ENCODE data around the gene RAP1GAP. TPM values are rescaled to one million over a fixed set of nuclear protein-coding genes. Genes with fewer than 3 reads are reported as not detected.

RAP1GAP gene
- total and polyA plus RNA-seq, 9 of the 15 experiments (the other 6 are each of a cell fraction or from before 2014, with no cell fraction given), result 0.29 to 30.2 (median 19.2) TPM

DNA sequence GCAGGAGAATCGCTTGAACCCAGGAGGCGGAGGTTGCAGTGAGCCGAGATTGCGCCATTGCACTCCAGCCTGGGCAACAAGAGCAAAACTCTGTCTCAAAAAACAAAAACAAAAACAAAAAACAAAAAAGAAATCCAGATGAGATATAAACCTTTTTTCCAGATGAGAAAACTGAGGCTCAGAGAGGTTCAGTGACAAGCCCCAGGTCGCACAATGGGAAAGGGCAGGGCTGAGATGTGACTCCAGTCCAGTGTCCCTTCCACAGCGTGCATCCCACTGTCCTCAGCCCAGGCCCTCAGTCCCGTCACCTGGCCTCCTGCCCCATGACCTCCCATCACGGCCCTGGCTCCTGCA is 37.6 kb downstream of the RAP1GAP start (continued):
- TF ChIP-seq, protein P1, sequence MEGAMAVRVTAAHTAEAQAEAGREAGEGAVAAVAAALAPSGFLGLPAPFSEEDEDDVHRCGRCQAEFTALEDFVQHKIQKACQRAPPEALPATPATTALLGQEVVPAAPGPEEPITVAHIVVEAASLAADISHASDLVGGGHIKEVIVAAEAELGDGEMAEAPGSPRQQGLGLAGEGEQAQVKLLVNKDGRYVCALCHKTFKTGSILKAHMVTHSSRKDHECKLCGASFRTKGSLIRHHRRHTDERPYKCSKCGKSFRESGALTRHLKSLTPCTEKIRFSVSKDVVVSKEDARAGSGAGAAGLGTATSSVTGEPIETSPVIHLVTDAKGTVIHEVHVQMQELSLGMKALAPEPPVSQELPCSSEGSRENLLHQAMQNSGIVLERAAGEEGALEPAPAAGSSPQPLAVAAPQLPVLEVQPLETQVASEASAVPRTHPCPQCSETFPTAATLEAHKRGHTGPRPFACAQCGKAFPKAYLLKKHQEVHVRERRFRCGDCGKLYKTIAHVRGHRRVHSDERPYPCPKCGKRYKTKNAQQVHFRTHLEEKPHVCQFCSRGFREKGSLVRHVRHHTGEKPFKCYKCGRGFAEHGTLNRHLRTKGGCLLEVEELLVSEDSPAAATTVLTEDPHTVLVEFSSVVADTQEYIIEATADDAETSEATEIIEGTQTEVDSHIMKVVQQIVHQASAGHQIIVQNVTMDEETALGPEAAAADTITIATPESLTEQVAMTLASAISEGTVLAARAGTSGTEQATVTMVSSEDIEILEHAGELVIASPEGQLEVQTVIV (CRISPR knock-in tag; IDR thresholded peaks at IDR 0.05; ENCODE audit: borderline replicate concordance), result 0 out of 2 replicates have a peak, but pooled peaks have one; percentile 9
- TF ChIP-seq, protein P2, sequence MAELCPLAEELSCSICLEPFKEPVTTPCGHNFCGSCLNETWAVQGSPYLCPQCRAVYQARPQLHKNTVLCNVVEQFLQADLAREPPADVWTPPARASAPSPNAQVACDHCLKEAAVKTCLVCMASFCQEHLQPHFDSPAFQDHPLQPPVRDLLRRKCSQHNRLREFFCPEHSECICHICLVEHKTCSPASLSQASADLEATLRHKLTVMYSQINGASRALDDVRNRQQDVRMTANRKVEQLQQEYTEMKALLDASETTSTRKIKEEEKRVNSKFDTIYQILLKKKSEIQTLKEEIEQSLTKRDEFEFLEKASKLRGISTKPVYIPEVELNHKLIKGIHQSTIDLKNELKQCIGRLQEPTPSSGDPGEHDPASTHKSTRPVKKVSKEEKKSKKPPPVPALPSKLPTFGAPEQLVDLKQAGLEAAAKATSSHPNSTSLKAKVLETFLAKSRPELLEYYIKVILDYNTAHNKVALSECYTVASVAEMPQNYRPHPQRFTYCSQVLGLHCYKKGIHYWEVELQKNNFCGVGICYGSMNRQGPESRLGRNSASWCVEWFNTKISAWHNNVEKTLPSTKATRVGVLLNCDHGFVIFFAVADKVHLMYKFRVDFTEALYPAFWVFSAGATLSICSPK (IDR thresholded peaks at IDR 0.05; ENCODE audit: borderline replicate concordance), result 0 out of 2 replicates have a peak, but pooled peaks have one; percentile 15

DNA sequence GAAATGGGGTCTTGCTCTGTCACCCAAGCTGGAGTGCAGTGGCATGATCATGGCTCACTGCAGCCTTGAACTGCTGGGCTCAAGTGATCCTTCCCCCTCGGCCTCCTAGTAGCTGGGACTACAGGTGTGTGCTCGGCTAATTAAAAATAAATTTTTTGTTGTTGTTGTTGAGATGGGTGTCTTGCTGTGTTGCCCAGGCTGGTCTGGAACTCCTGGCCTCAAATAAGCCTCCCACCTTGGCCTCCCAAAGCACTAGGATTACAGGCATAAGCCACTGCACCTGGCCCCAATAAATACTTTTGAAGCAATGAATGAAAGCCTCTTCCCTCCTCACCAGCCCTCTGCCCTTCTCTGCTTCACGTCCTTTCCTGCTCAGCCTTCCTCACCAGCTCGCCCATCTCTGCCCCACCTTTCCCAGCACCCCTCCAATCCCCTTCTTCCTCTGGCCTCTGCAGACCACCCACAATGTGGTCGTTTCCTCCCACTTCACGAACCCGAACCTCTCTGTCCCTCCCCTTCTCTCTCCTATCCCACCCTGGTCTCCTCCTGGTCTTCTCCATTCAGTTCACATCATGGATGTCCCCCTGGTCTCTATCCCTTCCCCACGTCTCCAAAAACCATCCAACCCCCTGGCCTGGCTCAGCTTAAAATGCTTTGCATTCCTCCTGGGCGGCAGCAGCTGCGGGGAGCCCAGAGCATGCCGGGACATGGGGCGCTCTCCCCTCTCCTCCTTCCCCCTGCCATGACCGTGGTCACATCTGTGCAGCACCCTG is 38.4 kb downstream of the RAP1GAP start:
- peaks cover 64 to 69% of the 10 kb centered on the region in 2 experiments for H3K4me1 ChIP-seq (replicated peaks in 1 of 2; ENCODE audit: control insufficient read depth in 2 of 2, insufficient read depth in 2 of 2, low read length in 2 of 2)
- DNase-seq (ENCODE audit: extremely low read depth in 1 of 4, low spot score in 3 of 4) (no peak), ATAC-seq (no peak), FAIRE-seq (no peak)
- WGBS (ENCODE audit: insufficient coverage, low coverage, missing lambda C conversion rate), result 72% methylated on average over 12 of the region's 13 CpGs
- peak overlapping the region; percentile 12 to 67; a peak in 3 of 4 replicates for H3K9ac ChIP-seq (ENCODE audit: insufficient read depth in 1 of 2, low read depth in 2 of 2, low read length in 2 of 2)
- intact Hi-C loops (cut with micrococcal nuclease), result no loop called here
- ChIA-PET POLR2A (interaction anchor here (4.6 kb wide), 1 partner anchor 10 kb away, joined by 23 read pairs; no protein-coding TSS in a partner anchor), CTCF (ENCODE audit: low intra/inter-chr PET ratio) (interaction anchor here (0.7 kb wide), 1 partner anchor 35 kb away, joined by 5 read pairs; no protein-coding TSS in a partner anchor)
- no peak overlapping the region for H2AFZ ChIP-seq (ENCODE audit: low read depth, low read length)
- BruUV-seq (replicated peaks), result no TSS peak
- peaks cover 7% of the 10 kb centered on the region; the same call in 2 of the 3 replicates for H3K36me3 ChIP-seq (ENCODE audit: control insufficient read depth, insufficient read depth, low read length)
- peaks cover 17% of the 10 kb centered on the region; the same call in 2 of the 3 replicates for H3K79me2 ChIP-seq (ENCODE audit: control insufficient read depth, insufficient read depth, low read length)
- peak overlapping the region; percentile 28; the same call in 1 of the 2 replicates for H3K4me2 ChIP-seq (ENCODE audit: insufficient read depth, low read length)
- H4K20me1 ChIP-seq (replicated peaks; ENCODE audit: control insufficient read depth, insufficient read depth, low read length), result no peaks in the 10 kb centered on the region
- H3K9me3 ChIP-seq (replicated peaks; ENCODE audit: control insufficient read depth, insufficient read depth, low read depth, low read length), result no peaks in the 10 kb centered on the region
- peak overlapping the region; percentile 83 for H3K27ac ChIP-seq (ENCODE audit: extremely low read depth, low read depth, low read length)
- no peaks in the 10 kb centered on the region for H3K9me1 ChIP-seq (ENCODE audit: control insufficient read depth, insufficient read depth, low read length)
- no peak overlapping the region for H3K4me3 ChIP-seq
- in situ Hi-C loops (cut with MboI), result no loop called here
- H3K27me3 ChIP-seq (ENCODE audit: control insufficient read depth in 2 of 2, insufficient read depth in 2 of 2, low read length in 2 of 2), result no peaks in the 10 kb centered on the region
- TF ChIP-seq ZNF717 (CRISPR knock-in tag; IDR thresholded peaks at IDR 0.05) (no peak), ARID2 (IDR thresholded peaks at IDR 0.05) (0 out of 2 replicates have a peak, but pooled peaks have one; percentile 12), HDGF (IDR thresholded peaks at IDR 0.05) (0 out of 2 replicates have a peak, but pooled peaks have one; percentile 28), EHMT2 (IDR thresholded peaks at IDR 0.05) (peak; percentile 25; the same call in 1 of the 2 replicates)
- TF ChIP-seq, protein P3, sequence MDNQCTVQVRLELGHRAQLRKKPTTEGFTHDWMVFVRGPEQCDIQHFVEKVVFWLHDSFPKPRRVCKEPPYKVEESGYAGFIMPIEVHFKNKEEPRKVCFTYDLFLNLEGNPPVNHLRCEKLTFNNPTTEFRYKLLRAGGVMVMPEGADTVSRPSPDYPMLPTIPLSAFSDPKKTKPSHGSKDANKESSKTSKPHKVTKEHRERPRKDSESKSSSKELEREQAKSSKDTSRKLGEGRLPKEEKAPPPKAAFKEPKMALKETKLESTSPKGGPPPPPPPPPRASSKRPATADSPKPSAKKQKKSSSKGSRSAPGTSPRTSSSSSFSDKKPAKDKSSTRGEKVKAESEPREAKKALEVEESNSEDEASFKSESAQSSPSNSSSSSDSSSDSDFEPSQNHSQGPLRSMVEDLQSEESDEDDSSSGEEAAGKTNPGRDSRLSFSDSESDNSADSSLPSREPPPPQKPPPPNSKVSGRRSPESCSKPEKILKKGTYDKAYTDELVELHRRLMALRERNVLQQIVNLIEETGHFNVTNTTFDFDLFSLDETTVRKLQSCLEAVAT (IDR thresholded peaks at IDR 0.05), result 0 out of 4 replicates have a peak, but pooled peaks of 1 of the 2 experiments have one; percentile 38
- TF ChIP-seq, protein P4, sequence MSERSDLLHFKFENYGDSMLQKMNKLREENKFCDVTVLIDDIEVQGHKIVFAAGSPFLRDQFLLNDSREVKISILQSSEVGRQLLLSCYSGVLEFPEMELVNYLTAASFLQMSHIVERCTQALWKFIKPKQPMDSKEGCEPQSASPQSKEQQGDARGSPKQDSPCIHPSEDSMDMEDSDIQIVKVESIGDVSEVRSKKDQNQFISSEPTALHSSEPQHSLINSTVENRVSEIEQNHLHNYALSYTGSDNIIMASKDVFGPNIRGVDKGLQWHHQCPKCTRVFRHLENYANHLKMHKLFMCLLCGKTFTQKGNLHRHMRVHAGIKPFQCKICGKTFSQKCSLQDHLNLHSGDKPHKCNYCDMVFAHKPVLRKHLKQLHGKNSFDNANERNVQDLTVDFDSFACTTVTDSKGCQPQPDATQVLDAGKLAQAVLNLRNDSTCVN (CRISPR knock-in tag; IDR thresholded peaks at IDR 0.05), result 0 out of 2 replicates have a peak, but pooled peaks have one; percentile 17
- TF ChIP-seq, protein P5, sequence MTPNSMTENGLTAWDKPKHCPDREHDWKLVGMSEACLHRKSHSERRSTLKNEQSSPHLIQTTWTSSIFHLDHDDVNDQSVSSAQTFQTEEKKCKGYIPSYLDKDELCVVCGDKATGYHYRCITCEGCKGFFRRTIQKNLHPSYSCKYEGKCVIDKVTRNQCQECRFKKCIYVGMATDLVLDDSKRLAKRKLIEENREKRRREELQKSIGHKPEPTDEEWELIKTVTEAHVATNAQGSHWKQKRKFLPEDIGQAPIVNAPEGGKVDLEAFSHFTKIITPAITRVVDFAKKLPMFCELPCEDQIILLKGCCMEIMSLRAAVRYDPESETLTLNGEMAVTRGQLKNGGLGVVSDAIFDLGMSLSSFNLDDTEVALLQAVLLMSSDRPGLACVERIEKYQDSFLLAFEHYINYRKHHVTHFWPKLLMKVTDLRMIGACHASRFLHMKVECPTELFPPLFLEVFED (CRISPR knock-in tag; conservative IDR thresholded peaks at IDR 0.05), result 0 out of 2 replicates have a peak, but pooled peaks have one; percentile 35

All from K562 (cell line).